ENCODE data around the gene LIM2. TPM values are rescaled to one million over a fixed set of nuclear protein-coding genes. Genes with fewer than 3 reads are reported as not detected.
A peak's percentile ranks its signal among the peaks of the same experiment; 100 is the strongest.

LIM2 gene
- total RNA-seq, 1 experiment from 2014 or later, result not detected

- H3K27me3 Mint-ChIP-seq (ENCODE audit: unreplicated experiment), result no peaks in the 10 kb centered on the region
- no TSS peak for BruUV-seq (replicated peaks)
- intact Hi-C loops (cut with micrococcal nuclease; ENCODE audit: unreplicated experiment), result no loop called here
Observed at GRCh38 chr19:51364200-51365106, 23.3 kb downstream of the LIM2 start.

DNA sequence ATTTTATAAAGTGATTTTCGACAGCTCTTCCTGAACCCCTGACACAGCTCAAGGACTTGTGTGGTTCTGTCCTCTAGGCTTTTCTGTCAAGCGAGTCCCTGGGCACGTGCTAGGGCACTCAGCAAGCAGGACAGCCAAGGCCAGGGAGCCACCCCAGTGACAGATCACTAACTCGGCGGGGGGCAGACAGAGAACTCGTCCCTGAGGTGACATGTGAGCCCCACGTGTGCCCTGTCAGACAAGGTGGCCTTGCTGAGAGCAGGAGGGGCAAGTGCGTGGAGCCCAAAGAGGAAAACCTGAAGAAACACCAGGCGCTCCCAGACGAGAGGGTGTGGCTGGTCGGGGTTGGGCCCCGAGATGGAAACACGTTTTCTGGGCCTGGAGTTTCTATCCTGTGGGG lies 26.5 kb downstream of the LIM2 start:
- H3K9me3 Mint-ChIP-seq (ENCODE audit: low read depth, unreplicated experiment), result no peaks in the 10 kb centered on the region
- intact Hi-C loops (cut with micrococcal nuclease; ENCODE audit: unreplicated experiment), result no loop called here
- no peak for DNase-seq
- BruUV-seq (replicated peaks), result no TSS peak
- CTCF ChIA-PET, result no interaction called here
- peaks cover 29% of the 10 kb centered on the region for H3K36me3 Mint-ChIP-seq (ENCODE audit: insufficient read depth, unreplicated experiment)
- H3K27me3 Mint-ChIP-seq (ENCODE audit: unreplicated experiment), result no peaks in the 10 kb centered on the region
- no peak for TF ChIP-seq CTCF (IDR thresholded peaks at IDR 0.05; ENCODE audit: unreplicated experiment)
- peaks cover 25% of the 10 kb centered on the region for H3K4me1 Mint-ChIP-seq (ENCODE audit: low read depth, unreplicated experiment)
- no peak overlapping the region for H3K4me3 Mint-ChIP-seq (ENCODE audit: low read depth, unreplicated experiment)
- no peak overlapping the region for H3K27ac Mint-ChIP-seq (ENCODE audit: unreplicated experiment)

More at GRCh38 chr19:51364200-51365106, 23.3 kb downstream of the LIM2 start:
- no peaks in the 10 kb centered on the region for H3K9me3 Mint-ChIP-seq (ENCODE audit: low read depth, unreplicated experiment)
- CTCF ChIA-PET, result interaction anchor here (2.7 kb wide), 1 partner anchor 23 kb away, joined by 7 read pairs; the partner anchor contains the start of gene VSIG10L
- peaks cover 25% of the 10 kb centered on the region for H3K4me1 Mint-ChIP-seq (ENCODE audit: low read depth, unreplicated experiment)
- H3K27ac Mint-ChIP-seq (ENCODE audit: unreplicated experiment), result peak overlapping the region; percentile 95
- H3K4me3 Mint-ChIP-seq (ENCODE audit: low read depth, unreplicated experiment), result peak overlapping the region; percentile 39
- H3K36me3 Mint-ChIP-seq (ENCODE audit: insufficient read depth, unreplicated experiment), result peaks cover 55% of the 10 kb centered on the region
- no peak for DNase-seq
- no peak for TF ChIP-seq CTCF (IDR thresholded peaks at IDR 0.05; ENCODE audit: unreplicated experiment)

- H3K9me3 Mint-ChIP-seq (ENCODE audit: low read depth, unreplicated experiment), result no peaks in the 10 kb centered on the region
- DNase-seq, result no peak
Observed at GRCh38 chr19:51359294-51359693, 28.5 kb downstream of the LIM2 start.

GRCh38 chr19:51357952-51358351 lies 29.8 kb downstream of the LIM2 start:
- TF ChIP-seq CTCF (IDR thresholded peaks at IDR 0.05; ENCODE audit: unreplicated experiment), result no peak
- Mint-ChIP-seq H3K4me1 (ENCODE audit: low read depth, unreplicated experiment) (peaks cover 7% of the 10 kb centered on the region), H3K36me3 (ENCODE audit: insufficient read depth, unreplicated experiment) (peaks cover 14% of the 10 kb centered on the region), H3K4me3 (ENCODE audit: low read depth, unreplicated experiment) (no peak overlapping the region), H3K27ac (ENCODE audit: unreplicated experiment) (peak overlapping the region; percentile 9), H3K27me3 (ENCODE audit: unreplicated experiment) (no peaks in the 10 kb centered on the region), H3K9me3 (ENCODE audit: low read depth, unreplicated experiment) (no peaks in the 10 kb centered on the region)
- intact Hi-C loops (cut with micrococcal nuclease; ENCODE audit: unreplicated experiment), result no loop called here
- CTCF ChIA-PET, result interaction anchor here (0.6 kb wide), 1 partner anchor 574 kb away, joined by 3 read pairs; no protein-coding TSS in a partner anchor
- BruUV-seq (replicated peaks), result no TSS peak
- no peak for DNase-seq

More at GRCh38 chr19:51359294-51359693, 28.5 kb downstream of the LIM2 start:
- H3K27ac Mint-ChIP-seq (ENCODE audit: unreplicated experiment), result no peak overlapping the region
- no peak for TF ChIP-seq CTCF (IDR thresholded peaks at IDR 0.05; ENCODE audit: unreplicated experiment)
- CTCF ChIA-PET, result interaction anchor here (1.0 to 1.5 kb wide), 2 partner anchors 8 to 19 kb away, joined by 3 to 5 read pairs; no protein-coding TSS in a partner anchor
- H3K27me3 Mint-ChIP-seq (ENCODE audit: unreplicated experiment), result no peaks in the 10 kb centered on the region
- peaks cover 20% of the 10 kb centered on the region for H3K4me1 Mint-ChIP-seq (ENCODE audit: low read depth, unreplicated experiment)
- no TSS peak for BruUV-seq (replicated peaks)
- no peak overlapping the region for H3K4me3 Mint-ChIP-seq (ENCODE audit: low read depth, unreplicated experiment)
- peaks cover 22% of the 10 kb centered on the region for H3K36me3 Mint-ChIP-seq (ENCODE audit: insufficient read depth, unreplicated experiment)
- intact Hi-C loops (cut with micrococcal nuclease; ENCODE audit: unreplicated experiment), result no loop called here

Measured in Calu3 (cell line).